Smooth muscle cell (in vitro differentiated cells): ENCODE data around the gene LRP1. TPM values are rescaled to one million over a fixed set of nuclear protein-coding genes. Genes with fewer than 3 reads are reported as not detected.

Source experiments
- DNase-seq: peaks from one replicate; lab custom pipeline; 2025; ENCODE audit not compliant: unreplicated experiment; lab: John Stamatoyannopoulos, UW
- H2AFZ ChIP-seq: fragments of 200-600 bp; sonication (generic); 2 replicates; pipeline ENCODE4 v1.6.0; 2016; ENCODE audit warnings: antibody characterized with exemption, low read depth, mild to moderate bottlenecking
- H3F3A ChIP-seq: fragments of 200-600 bp; sonication (generic); 2 replicates; pipeline ENCODE4 v1.6.0; 2017; ENCODE audit warnings: antibody characterized with exemption, low read depth
- H3K27ac ChIP-seq: fragments of 200-600 bp; sonication (generic); 2 replicates; pipeline ENCODE4 v1.5.1; 2016; ENCODE audit warnings: low read depth, mild to moderate bottlenecking
- H3K27me3 ChIP-seq: fragments of 200-600 bp; sonication (generic); 2 replicates; pipeline ENCODE4 v1.6.1; 2016; ENCODE audit warnings: low read depth, mild to moderate bottlenecking
- H3K36me3 ChIP-seq: fragments of 200-600 bp; sonication (generic); 2 replicates; pipeline ENCODE4 v1.5.1; 2016; ENCODE audit warnings: low read depth
- H3K4me1 ChIP-seq: fragments of 200-600 bp; sonication (generic); 2 replicates; pipeline ENCODE4 v1.5.1; 2016; ENCODE audit warnings: low read depth
- H3K4me2 ChIP-seq: fragments of 200-600 bp; sonication (generic); 2 replicates; pipeline ENCODE4 v1.6.0; 2016; ENCODE audit warnings: mild to moderate bottlenecking
- H3K4me3 ChIP-seq: fragments of 200-600 bp; sonication (generic); 2 replicates; pipeline ENCODE4 v1.5.1; 2016; ENCODE audit warnings: mild to moderate bottlenecking
- H3K79me2 ChIP-seq: fragments of 200-600 bp; sonication (generic); 2 replicates; pipeline ENCODE4 v1.6.0; 2016; ENCODE audit warnings: low read depth, mild to moderate bottlenecking
- H3K9ac ChIP-seq: fragments of 200-600 bp; sonication (generic); 2 replicates; pipeline ENCODE4 v1.6.0; 2016; ENCODE audit warnings: low read depth
- H3K9me3 ChIP-seq: fragments of 200-600 bp; sonication (generic); replicated peaks from 2 replicates; pipeline ENCODE4 v1.5.1; 2016; ENCODE audit warnings: low read depth
- H4K20me1 ChIP-seq: fragments of 200-600 bp; sonication (generic); 2 replicates; pipeline ENCODE4 v1.6.0; 2016; ENCODE audit warnings: low read depth
- CTCF ChIP-seq: fragments of 200-600 bp; sonication (generic); IDR thresholded peaks from 2 replicates; pipeline ENCODE4 v1.5.1; 2017; ENCODE audit warnings: borderline replicate concordance, mild to moderate bottlenecking, antibody characterized with exemption; ENCODE audit not compliant: insufficient read depth, poor library complexity, severe bottlenecking
- WGBS: methylation state at CpG from one replicate; pipeline ENCODE4 v1.1.7; 2016; ENCODE audit warnings: low lambda C conversion rate; 5-methylcytosine and 5-hydroxymethylcytosine counted together
- polyA plus RNA-seq: library from polyadenylated mRNA; unstranded; fragments of >200 nt; fragmentation: Nextera tagmentation; extraction: Ambion mirVana; gene quantifications from 2 replicates; pipeline ENCODE4 v1.2.1, GENCODE V29; 2016
- total RNA-seq: library from RNA; depleted of rRNA; stranded (reverse); fragments of >200 nt; gene quantifications from 2 replicates; pipeline ENCODE4 v1.2.3, GENCODE V29; 2014

Gene LRP1
- total and polyA plus RNA-seq, 2 experiments from 2014 or later: 75.3 to 95.4 TPM

- under 1% methylated on average over 36 of the region's 45 CpGs for WGBS
- Histone ChIP-seq H3K27me3 (no peaks in the 10 kb centered on the region), H3K9ac (peak overlapping the region; percentile 96), H3K4me3 (peak overlapping the region; percentile 89), H3K36me3 (no peaks in the 10 kb centered on the region), H3K9me3 (no peaks in the 10 kb centered on the region), H3K4me1 (peaks cover 42% of the 10 kb centered on the region), H3F3A (peaks cover 38% of the 10 kb centered on the region), H3K79me2 (peaks cover 41% of the 10 kb centered on the region), H4K20me1 (peaks cover 46% of the 10 kb centered on the region), H3K27ac (peak overlapping the region; percentile 100), H2AFZ (no peak overlapping the region), H3K4me2 (peak overlapping the region; percentile 92)
- no peak for DNase-seq
- no peak for TF ChIP-seq CTCF
Measured at GRCh38 chr12:57089271-57090245, 38.7 kb upstream of the LRP1 start.

GRCh38 chr12:57090490-57090889 lies 37.8 kb upstream of the LRP1 start:
- Histone ChIP-seq H3K27me3 (no peaks in the 10 kb centered on the region), H3K79me2 (peaks cover 41% of the 10 kb centered on the region), H3K4me1 (peaks cover 43% of the 10 kb centered on the region), H3K36me3 (no peaks in the 10 kb centered on the region), H3K9ac (peak overlapping the region; percentile 96), H3F3A (peaks cover 41% of the 10 kb centered on the region), H3K27ac (peak overlapping the region; percentile 100), H3K4me2 (peak overlapping the region; percentile 92), H3K9me3 (no peaks in the 10 kb centered on the region), H2AFZ (no peak overlapping the region), H3K4me3 (peak overlapping the region; percentile 89), H4K20me1 (peaks cover 53% of the 10 kb centered on the region)
- no peak for TF ChIP-seq CTCF
- DNase-seq: no peak
- 27% methylated on average over 6 of the region's 6 CpGs for WGBS

GRCh38 chr12:57090924-57091637 lies 37.2 kb upstream of the LRP1 start:
- WGBS: 87% methylated on average over 22 of the region's 22 CpGs
- TF ChIP-seq CTCF: no peak
- H3K9ac ChIP-seq: peak overlapping the region; percentile 96
- no peak overlapping the region for H2AFZ ChIP-seq
- H3K4me3 ChIP-seq: peak overlapping the region; percentile 89
- H3K4me2 ChIP-seq: peak overlapping the region; percentile 92
- H3K27me3 ChIP-seq: no peaks in the 10 kb centered on the region
- peaks cover 54% of the 10 kb centered on the region for H4K20me1 ChIP-seq
- DNase-seq: no peak
- no peaks in the 10 kb centered on the region for H3K9me3 ChIP-seq
- no peaks in the 10 kb centered on the region for H3K36me3 ChIP-seq
- peaks cover 37% of the 10 kb centered on the region for H3K4me1 ChIP-seq
- peak overlapping the region; percentile 100 for H3K27ac ChIP-seq
- peaks cover 39% of the 10 kb centered on the region for H3F3A ChIP-seq
- H3K79me2 ChIP-seq: peaks cover 41% of the 10 kb centered on the region
